Brain pericyte (primary cell): ENCODE data around the gene SCN10A.

Experiments
- DNase-seq: peaks from one replicate; pipeline ENCODE4 v3.0.0-alpha.2; 2012; ENCODE audit warnings: low read depth, low spot score

Gene SCN10A

GRCh38 chr3:38720465-38720864 is 95.6 kb downstream of the SCN10A start:
- no peak for DNase-seq

DNA sequence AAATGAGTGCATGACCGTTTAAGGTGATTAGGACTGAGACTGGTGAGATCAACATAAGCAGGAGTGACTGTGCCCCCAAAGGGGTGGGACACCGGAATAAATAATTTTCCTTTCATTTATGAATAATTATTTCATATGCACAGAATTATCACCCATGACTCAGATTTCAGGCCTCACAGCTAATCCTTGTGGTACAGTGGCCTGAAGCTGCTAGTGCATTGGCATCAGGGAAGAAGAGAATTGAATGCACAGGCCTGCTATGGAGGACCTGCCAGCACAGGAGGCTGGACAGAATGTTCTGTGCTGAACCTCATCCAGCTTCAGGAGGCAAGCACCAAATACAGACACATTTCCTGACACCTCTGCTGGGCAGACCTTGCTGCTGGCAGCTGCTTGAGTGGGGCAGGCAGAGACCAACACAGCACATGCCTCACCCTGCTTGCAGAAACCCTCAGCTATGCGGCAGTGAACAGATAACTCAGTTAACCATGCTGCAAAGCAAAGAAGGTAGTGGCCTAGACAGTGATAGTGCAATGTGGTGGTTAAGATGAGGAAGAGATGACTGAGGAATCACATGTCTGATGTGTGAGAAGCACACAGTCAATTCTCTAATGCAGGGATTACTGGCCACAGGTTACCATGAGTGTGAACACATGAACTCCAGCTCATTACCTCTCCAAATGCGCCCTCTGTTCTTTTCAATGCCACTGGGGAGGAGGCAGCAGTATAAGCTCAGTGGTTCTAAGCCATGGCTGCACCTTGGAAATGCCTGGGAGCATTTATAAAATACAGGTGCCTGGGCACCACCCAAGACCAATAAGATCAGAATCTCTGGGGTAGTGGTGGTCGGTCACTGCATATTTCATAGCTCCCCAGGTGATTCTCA is 98.4 kb downstream of the SCN10A start:
- no peak for DNase-seq

DNA sequence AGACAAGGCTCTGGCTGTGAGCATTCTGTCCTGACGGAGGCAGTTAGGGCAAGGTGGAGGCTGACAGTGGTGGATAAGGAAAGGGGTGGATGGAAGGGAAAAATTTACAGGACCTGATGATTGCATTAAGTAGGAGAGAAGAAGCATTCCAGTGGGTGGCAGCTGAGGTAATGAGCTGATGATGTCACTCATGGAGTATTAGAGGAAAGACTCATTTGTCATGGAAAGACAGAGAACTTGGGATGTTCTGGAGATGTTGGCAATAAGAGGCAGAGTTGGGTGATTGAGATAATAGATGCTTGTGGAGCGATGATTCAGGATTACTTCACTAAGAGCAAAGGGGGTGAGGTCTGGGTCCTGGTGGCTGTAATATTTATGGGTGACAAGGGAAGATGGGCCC is 102.9 kb downstream of the SCN10A start:
- no peak for DNase-seq

DNA sequence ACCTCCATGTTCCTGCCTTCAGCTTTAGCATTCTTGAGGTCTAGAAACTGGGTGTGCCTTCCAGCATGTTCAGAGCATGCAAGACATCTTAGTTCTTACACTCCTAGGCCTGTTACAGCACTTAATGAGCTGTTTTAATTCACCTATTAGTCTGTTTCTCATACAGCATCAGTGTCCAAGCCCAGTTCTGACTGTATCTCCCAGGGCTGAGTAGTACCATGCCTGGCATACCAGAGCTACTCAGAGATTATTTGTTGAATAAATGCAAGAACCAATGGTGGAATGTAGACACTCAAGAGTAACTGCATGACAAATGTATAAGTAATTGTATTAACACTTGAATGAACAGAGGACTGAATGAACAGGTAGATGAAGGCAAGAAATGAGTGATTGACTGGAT is 104.7 kb downstream of the SCN10A start:
- DNase-seq: no peak

- no peak for DNase-seq
Observed at GRCh38 chr3:38707730-38708129, 108.3 kb downstream of the SCN10A start.

DNA sequence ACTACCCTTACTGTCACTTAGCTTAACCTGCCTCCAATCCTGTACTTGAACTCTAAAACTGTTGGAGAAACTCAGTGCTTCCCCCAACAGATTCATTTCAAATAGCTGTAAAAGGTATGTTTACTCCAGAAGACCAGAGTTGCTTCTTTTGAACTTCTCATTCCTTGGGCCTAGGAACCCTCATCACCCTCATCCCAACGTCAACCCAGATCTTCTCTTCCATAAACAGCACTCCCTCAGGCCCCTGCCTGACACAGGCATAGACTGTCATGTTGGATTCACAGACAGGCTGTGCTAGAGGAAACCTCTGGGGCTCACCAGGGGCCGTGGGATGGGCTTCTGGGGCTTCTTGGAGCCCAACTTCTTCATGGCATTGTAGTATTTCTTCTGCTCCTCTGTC is 109.1 kb downstream of the SCN10A start:
- no peak for DNase-seq

DNA sequence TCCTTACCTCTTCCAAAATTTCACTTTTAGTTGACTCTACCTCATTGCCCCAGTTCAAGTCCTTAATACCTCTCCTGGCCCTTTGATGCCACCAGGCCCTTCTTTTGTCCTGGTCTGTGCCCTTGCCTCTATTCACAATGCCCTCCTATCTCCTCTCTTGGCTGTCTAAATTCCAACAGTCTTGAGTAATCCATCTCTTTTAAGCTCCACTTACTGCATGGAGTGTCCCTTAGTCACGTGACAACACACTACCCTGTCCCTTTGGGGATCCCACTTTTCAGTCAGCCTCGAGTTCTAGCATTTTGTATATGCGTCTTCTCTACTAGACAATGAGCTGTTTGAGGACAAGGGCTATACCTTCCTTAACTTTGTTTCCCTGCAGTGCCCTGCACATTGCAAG is 113.8 kb downstream of the SCN10A start:
- DNase-seq: no peak

DNA sequence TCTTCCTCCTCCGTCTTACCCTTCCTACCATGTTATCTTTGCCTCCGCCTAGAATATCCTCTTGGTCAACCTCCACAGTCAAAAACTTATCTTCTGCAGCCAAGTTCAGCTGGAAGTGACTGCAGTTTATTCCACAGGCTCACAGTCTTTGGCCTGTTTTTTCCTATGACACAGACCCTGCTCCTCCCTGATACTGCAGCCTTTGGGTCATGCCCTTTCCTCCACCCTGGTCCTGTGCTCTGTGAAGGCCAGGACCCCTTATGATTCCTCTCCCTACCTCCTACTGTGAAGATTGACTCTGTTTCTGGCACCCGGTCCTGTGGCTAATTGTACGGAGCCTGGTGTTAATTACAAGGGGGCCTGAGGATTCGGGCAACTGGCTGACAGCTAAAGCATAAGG is 117.3 kb downstream of the SCN10A start:
- no peak for DNase-seq

DNA sequence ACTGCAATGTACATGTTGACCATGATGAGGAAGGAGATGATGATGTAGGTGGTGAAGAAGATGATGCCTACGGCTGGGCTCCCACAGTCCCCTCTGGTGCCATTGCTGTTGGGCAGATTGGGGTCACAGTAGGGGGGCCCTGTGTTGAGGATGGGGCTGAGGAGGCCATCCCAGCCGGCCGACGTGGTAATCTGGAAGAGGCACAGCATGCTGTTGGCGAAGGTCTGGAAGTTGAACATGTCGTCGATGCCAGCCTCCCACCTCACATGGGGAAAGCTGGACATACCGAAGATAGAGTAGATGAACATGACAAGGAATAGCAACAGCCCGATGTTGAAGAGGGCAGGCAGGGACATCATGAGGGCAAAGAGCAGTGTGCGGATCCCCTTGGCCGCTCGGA is 118.0 kb downstream of the SCN10A start:
- DNase-seq: no peak

GRCh38 chr3:38696034-38696433 is 120.0 kb downstream of the SCN10A start:
- no peak for DNase-seq

GRCh38 chr3:38690185-38690584 is 125.8 kb downstream of the SCN10A start:
- no peak for DNase-seq

DNA sequence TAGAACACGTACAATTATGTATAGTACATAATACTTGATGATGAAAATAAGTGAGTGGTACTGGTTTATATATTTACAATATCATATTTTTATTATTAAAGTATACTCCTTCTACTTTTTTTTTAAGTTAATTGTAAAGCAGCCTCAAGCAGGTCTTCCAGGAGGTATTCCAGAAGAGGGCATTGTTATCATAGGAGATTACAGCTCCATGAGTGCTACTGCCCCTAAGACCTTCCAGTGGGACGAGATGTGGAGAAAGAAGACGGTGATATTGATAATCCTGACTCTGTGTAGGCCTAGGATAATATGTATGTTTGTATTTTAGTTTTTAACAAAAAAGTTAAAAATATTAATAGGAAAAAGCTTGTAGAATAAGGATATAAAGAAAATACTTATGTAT is 126.2 kb downstream of the SCN10A start:
- no peak for DNase-seq

- DNase-seq: no peak
Observed at GRCh38 chr3:38689346-38689745, 126.7 kb downstream of the SCN10A start.

DNA sequence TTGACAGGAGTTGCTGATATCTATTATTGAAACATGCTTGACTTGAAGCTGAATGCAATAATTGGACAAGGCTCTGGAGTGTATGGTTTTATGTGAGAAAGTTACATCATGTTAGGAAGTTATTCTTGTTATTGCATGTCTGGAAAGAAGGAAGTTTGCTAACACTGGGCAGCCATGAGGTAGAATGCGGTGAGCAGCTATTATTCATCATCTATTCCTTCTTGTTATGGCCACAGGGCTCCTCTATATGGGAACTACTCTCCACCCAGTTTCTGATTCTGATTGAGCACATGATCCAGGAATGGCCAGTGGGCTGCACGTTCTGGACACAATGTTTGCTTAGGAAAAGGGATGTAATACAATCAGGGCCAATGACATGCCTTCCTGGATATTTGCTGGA is 128.7 kb downstream of the SCN10A start:
- no peak for DNase-seq

GRCh38 chr3:38684546-38684945 is 131.5 kb downstream of the SCN10A start:
- DNase-seq: no peak

- no peak for DNase-seq
Observed at GRCh38 chr3:38669668-38670067, 146.3 kb downstream of the SCN10A start.

GRCh38 chr3:38662544-38662943 is 153.5 kb downstream of the SCN10A start:
- no peak for DNase-seq

DNA sequence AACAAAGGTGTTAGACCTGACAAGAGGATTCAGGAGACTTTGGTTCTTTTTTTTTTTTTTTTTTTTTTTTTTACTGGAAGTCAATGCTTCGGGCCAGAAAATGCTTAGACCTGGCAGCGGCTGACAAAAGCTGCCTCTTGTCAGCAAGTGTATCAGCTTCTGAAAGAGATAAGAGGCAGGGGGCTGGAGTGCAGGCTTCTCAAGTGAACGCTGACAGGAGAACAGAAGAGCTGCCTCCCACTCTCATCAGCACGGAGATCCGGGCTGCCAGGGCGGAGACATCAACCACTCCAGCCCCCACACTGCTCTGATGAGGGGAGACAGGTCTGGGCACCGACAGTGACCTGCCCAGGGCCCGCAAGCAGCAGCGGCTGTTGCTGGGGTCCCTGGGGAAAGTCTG is 157.2 kb downstream of the SCN10A start:
- no peak for DNase-seq

DNA sequence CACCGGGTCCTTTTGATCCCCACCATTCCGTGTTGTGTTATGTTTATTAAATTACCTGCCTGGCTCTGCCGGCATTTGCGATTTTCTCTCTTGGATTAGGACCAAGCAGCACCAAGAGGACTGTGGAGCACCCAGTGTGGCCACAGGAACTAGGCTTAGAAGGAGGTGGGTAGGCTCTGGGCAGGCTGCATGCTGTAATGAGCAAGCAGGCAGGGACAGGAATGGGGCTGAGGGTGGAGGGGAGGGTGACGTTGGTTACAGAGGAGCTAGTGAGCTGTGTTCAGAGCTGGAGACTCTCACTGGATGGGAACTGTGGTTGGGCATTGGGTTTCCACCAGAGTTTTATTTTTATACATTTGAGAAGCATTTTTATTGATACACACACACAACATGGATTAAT is 158.6 kb downstream of the SCN10A start:
- no peak for DNase-seq

DNA sequence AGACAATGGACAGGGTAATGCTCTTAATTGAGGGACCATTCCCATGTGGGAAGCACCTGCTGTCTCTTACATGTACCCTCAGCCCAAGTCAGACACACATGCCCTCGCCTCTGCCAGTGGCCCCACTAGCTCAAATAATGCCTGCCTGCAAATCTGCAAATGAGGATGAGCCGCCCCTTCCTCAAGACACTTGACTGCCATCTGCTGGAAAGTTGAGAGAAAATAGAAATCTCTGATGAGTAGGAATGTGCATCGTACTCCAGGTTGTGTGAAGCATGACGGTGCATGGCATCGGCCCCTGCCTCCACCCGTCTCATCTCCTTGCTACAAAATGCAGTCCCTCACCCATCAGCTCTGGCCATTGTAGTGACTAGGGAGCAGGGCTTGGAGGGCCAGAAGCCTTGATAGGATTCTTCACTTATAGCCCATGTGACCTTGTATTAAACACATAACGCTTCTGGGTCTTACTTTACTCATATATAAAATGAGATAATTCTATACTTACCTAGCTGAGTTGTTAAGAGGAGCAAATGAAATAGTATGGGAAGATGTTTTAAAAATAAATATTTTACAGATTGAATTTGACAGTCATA is 160.2 kb downstream of the SCN10A start:
- no peak for DNase-seq

- DNase-seq: no peak
Observed at GRCh38 chr3:38653685-38654537, 162.1 kb downstream of the SCN10A start.

GRCh38 chr3:38652934-38653333 is 163.1 kb downstream of the SCN10A start:
- DNase-seq: no peak
